Fibroblast of mammary gland (primary cell): ENCODE measurements around the gene ABCA12.

Experiments
- DNase-seq: peaks from one replicate; pipeline ENCODE4 v3.0.0-alpha.2; 2010; ENCODE audit warnings: low read depth
- H3K4me3 ChIP-seq: 2 replicates; pipeline ENCODE4 v1.5.1; 2011; ENCODE audit warnings: low read depth, mild to moderate bottlenecking, low read length, moderate library complexity; ENCODE audit not compliant: control insufficient read depth
- TF ChIP-seq, protein P1 (sequence below): conservative IDR thresholded peaks from 2 replicates; pipeline ENCODE4 v1.5.1; 2011; ENCODE audit warnings: low read depth, low read length, inconsistent platforms; ENCODE audit not compliant: control insufficient read depth, insufficient read depth

ABCA12 gene

DNA sequence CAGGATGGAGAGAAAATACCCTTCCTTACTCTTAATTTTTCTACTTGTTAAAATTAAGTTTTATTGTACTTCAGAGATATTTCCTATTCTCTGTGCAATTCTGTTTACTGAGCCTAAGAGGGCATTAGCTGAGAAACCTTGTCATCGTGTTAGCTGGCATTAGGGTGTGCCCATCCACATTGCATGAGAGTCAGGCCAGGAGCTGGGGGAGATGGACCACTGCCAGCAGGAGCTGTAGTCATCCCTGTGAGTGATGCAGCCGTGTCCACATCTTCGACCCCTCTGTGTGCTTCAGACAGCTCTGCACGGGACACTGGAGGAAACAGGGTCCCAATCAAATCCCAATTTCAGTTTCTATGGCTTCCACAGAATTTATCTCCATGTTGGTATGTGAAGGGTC, 34.2 kb downstream of the ABCA12 start:
- no peak for DNase-seq
- TF ChIP-seq, protein P1, sequence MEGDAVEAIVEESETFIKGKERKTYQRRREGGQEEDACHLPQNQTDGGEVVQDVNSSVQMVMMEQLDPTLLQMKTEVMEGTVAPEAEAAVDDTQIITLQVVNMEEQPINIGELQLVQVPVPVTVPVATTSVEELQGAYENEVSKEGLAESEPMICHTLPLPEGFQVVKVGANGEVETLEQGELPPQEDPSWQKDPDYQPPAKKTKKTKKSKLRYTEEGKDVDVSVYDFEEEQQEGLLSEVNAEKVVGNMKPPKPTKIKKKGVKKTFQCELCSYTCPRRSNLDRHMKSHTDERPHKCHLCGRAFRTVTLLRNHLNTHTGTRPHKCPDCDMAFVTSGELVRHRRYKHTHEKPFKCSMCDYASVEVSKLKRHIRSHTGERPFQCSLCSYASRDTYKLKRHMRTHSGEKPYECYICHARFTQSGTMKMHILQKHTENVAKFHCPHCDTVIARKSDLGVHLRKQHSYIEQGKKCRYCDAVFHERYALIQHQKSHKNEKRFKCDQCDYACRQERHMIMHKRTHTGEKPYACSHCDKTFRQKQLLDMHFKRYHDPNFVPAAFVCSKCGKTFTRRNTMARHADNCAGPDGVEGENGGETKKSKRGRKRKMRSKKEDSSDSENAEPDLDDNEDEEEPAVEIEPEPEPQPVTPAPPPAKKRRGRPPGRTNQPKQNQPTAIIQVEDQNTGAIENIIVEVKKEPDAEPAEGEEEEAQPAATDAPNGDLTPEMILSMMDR, result no peak
- H3K4me3 ChIP-seq, result no peak overlapping the region

DNA sequence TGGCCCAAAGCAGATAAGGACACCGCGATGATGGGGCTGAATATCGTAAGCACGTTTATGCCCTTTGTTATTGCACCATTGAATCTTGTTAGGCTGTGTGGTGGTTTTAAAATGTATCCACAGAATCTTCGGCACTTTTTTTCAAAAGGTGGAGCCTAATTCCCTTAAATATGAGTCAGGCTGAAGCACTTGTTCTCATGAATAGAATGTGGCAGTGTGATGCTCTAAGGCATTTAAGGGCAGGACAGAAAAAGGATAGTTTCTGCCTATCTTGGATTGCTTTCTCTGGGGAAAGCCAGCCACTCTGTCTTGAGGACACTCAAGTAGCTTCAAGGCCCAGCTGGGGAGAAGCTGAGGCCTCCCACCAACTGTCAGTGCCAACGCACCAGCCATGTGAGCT, 39.6 kb downstream of the ABCA12 start:
- H3K4me3 ChIP-seq, result no peak overlapping the region
- no peak for DNase-seq
- TF ChIP-seq, protein P1, result no peak

DNA sequence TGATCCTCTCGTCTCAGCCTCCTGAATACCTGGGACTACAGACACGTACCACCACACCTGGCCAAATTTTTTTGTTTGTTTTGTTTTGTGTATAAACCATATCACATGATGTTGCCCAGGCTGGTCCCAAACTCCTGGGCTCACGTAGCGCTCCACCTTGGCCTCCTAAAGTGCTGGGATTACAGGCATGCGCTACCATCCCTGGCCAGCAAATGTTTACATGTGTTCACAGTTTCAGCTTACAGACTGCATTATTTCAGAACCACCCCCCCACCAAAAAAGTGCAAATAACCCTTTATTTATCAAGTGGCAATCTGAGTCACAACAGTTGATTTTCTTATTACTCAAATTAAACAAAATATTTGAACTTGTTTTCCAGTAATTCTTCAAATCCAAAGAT, 54.3 kb downstream of the ABCA12 start:
- DNase-seq, result no peak
- TF ChIP-seq, protein P1, result no peak
- no peak overlapping the region for H3K4me3 ChIP-seq

DNA sequence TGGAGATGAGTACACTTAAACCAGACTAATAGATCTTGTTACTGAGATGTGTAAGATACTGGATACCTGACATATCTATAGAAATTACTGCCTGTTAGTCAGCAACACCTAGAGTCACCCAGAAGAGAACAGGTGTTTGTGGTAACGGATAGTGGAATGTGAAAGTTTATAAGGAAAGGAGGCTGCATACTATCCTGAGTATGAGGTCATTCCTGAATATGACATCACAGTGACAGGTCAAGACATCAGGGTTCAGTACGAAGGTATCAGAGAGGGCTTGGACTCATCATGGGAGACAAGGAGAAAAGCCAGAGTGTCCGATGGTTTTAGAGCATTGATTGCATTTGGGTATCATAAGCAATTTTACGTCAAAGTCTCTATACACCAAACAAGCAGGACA, 55.3 kb downstream of the ABCA12 start:
- TF ChIP-seq, protein P1, result no peak
- no peak overlapping the region for H3K4me3 ChIP-seq
- no peak for DNase-seq

DNA sequence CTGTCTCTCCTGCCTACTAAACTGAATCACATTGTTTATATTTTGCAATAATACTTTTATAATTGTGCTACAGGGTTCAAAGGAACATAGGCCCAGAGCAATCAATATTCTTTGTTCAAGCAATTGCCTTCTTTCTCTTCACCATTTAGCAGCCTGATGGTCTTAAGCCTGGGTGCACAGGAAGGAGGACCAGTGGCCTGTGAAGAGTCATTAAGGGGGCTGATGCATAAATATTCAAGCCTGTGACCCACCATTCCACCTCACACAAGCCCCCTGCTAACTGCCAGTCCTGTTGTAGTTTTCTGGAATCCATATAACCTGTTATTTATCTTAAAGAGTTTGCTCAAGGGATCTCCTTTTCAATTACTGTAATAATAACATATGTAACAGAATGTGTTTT, 56.0 kb downstream of the ABCA12 start:
- no peak overlapping the region for H3K4me3 ChIP-seq
- TF ChIP-seq, protein P1, result no peak
- DNase-seq, result no peak

DNA sequence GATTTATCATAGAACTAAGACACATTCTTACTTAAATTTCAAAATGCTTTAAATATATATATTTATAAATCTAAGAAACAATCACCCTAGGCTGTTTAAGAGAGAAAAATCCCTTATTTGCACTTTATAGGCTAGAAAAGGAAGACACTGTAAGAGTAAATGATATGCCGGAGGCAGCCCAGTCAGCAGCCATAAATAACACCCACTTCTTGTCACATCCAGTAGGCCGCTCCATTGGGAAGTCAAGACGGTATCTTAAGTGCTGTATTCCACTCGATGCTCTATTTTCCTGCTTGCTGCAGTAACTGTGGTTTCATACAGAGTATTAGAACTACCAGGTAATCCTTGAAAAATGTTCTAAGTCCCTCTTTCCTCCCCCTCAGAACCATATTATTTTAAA, 57.9 kb downstream of the ABCA12 start:
- H3K4me3 ChIP-seq, result no peak overlapping the region
- no peak for DNase-seq
- TF ChIP-seq, protein P1, result no peak

DNA sequence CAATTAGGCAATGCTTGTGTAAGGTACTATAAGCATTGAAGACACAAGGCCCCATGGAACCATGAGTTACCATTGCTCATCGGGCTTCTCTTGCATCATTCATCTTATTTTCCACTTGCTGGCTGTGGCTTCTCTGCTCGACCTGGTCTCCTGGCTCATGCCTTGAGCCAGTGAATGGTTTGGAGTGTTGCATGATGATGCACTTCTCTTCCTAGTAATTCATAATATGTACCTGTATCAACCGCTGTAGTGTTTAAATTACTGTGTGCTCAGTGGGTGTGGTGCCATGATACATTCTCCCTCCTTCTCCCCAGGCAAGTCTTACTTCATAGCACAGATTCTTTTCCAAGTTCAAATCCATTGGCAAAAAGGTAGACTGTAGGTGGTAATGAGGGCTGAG, 66.8 kb downstream of the ABCA12 start:
- TF ChIP-seq, protein P1, result no peak
- no peak overlapping the region for H3K4me3 ChIP-seq
- DNase-seq, result peak; percentile 8
